Caco-2 (cell line): ENCODE measurements around the gene IGFN1. TPM values are rescaled to one million over a fixed set of nuclear protein-coding genes. Genes with fewer than 3 reads are reported as not detected.

ENCODE experiments used
- BruUV-seq: library from RNA; stranded (reverse); fragments of 400-500 nt; replicated peaks from 2 replicates; lab custom pipeline; 2021; lab: Mats Ljungman, UMichigan
- CTCF ChIA-PET: fragments of 300-600 bp; sonication (Branson Sonifier 250); formaldehyde crosslinking; loops from one replicate; lab custom pipeline; 2022; ENCODE audit warnings: antibody characterized with exemption; lab: Charles Lee
- POLR2A ChIA-PET: fragments of 300-600 bp; sonication (Branson Sonifier 250); formaldehyde crosslinking; loops from one replicate; lab custom pipeline; 2022; ENCODE audit warnings: antibody characterized with exemption; lab: Charles Lee
- DNase-seq, 2 experiments: peaks; one replicate each; pipeline versions ENCODE4 v3.0.0 to v3.0.0-alpha.2; 2020 to 2022
- H3K27me3 ChIP-seq: replicated peaks from 2 replicates; pipeline ENCODE4 v1.6.0; 2011; ENCODE audit warnings: low read length; ENCODE audit not compliant: control insufficient read depth, insufficient read depth
- H3K36me3 ChIP-seq: 2 replicates; pipeline ENCODE4 v1.5.1; 2011; ENCODE audit warnings: low read length; ENCODE audit not compliant: control insufficient read depth, insufficient read depth
- H3K4me1 ChIP-seq: fragments of 250-450 bp; sonication (Bioruptor Pico); 2 replicates; pipeline ENCODE4 v1.5.1; 2020; ENCODE audit warnings: mild to moderate bottlenecking
- H3K4me3 ChIP-seq: 2 replicates; pipeline ENCODE4 v1.5.1; 2011; ENCODE audit warnings: low read depth, mild to moderate bottlenecking, control low read depth, low read length
- H3K9me3 ChIP-seq: fragments of 250-450 bp; sonication (Bioruptor Pico); 2 replicates; pipeline ENCODE4 v1.5.1; 2020; ENCODE audit warnings: mild to moderate bottlenecking, moderate library complexity
- H3K27ac Mint-ChIP-seq: one replicate; pipeline ENCODE4 v1.8.0; 2022; ENCODE audit warnings: mixed read lengths; ENCODE audit not compliant: unreplicated experiment
- H3K27me3 Mint-ChIP-seq: one replicate; pipeline ENCODE4 v1.8.0; 2022; ENCODE audit warnings: mixed read lengths; ENCODE audit not compliant: insufficient read depth, unreplicated experiment
- H3K36me3 Mint-ChIP-seq: one replicate; pipeline ENCODE4 v1.8.0; 2022; ENCODE audit warnings: mild to moderate bottlenecking, mixed read lengths; ENCODE audit not compliant: insufficient read depth, unreplicated experiment
- H3K4me1 Mint-ChIP-seq: one replicate; pipeline ENCODE4 v1.8.0; 2022; ENCODE audit warnings: low read depth, mixed read lengths; ENCODE audit not compliant: unreplicated experiment
- H3K4me3 Mint-ChIP-seq: one replicate; pipeline ENCODE4 v1.8.0; 2022; ENCODE audit warnings: mild to moderate bottlenecking, moderate library complexity, mixed read lengths; ENCODE audit not compliant: unreplicated experiment
- H3K9me3 Mint-ChIP-seq: one replicate; pipeline ENCODE4 v1.8.0; 2022; ENCODE audit warnings: mixed read lengths; ENCODE audit not compliant: unreplicated experiment
- intact Hi-C: fragments of 100-400 bp; cut with micrococcal nuclease; formaldehyde crosslinking; loops from one replicate; pipeline ENCODE4 v1.10.0; 2022; ENCODE audit not compliant: unreplicated experiment
- total RNA-seq: library from RNA; stranded (reverse); gene quantifications from 2 replicates; pipeline ENCODE4 v1.2.3, GENCODE V29; 2022
- TF ChIP-seq, protein P1 (sequence below), 2 experiments: fragments of 200-600 bp in 1 of 2; IDR thresholded peaks; 1 replicate in 1 of 2; 2 replicates in 1 of 2; pipeline versions ENCODE4 v1.5.1 to v1.8.0; 2011 to 2022; ENCODE audit warnings: antibody characterized with exemption in 1 of 2, control low read depth in 1 of 2, inconsistent platforms in 1 of 2, low read depth in 1 of 2, low read length in 1 of 2, mild to moderate bottlenecking in 1 of 2, moderate library complexity in 1 of 2; ENCODE audit not compliant: insufficient read depth in 1 of 2, severe bottlenecking in 1 of 2, unreplicated experiment in 1 of 2

IGFN1 gene
- total RNA-seq, 1 experiment from 2014 or later: 0.23 TPM

DNA sequence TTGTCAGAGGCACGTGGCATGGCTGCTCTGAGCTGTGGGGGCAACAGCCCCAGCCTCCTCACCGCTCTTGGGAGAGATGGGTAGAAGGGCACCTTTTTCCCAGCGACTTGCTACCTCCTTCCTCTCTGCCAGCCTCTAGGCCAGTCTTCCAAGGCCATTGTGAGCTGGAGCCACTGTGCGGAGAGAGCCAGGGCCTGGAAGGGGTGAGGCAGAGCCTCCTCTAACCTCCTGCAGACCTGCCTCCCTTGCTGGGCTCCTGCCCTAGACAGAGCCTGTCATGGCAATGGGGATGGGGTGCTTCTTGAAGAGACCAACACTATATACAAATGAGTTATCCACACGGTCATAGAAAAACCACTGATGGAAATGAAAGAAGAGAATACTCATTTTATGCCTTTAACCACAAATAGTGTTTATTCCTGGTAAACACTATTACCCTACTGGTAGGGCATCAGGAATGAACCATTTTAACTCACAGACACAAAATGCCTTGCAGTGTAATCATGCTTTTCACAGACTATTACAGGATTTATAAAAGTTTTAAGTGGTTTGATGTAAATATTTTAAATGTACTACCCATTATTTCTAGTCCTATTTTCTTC lies 5.0 kb upstream of the IGFN1 start:
- intact Hi-C loops: loop anchor here (1.0 to 2.0 kb wide), 2 partner anchors 36 to 37 kb away; no protein-coding TSS in a partner anchor
- Histone ChIP-seq H3K36me3 (no peaks in the 10 kb centered on the region), H3K4me1 (no peaks in the 10 kb centered on the region), H3K4me3 (no peak overlapping the region), H3K9me3 (no peaks in the 10 kb centered on the region), H3K27me3 (no peaks in the 10 kb centered on the region; the same call in 1 of the 2 replicates)
- H3K27ac Mint-ChIP-seq: no peak overlapping the region
- H3K4me3 Mint-ChIP-seq: no peak overlapping the region
- H3K4me1 Mint-ChIP-seq: peaks cover 8% of the 10 kb centered on the region
- DNase-seq: no peak
- ChIA-PET POLR2A (no interaction called here), CTCF (interaction anchor here (0.8 to 1.8 kb wide), 2 partner anchors 32 to 36 kb away, joined by 3 to 6 read pairs; partner anchors contain the start of gene TMEM9)
- no peaks in the 10 kb centered on the region for H3K9me3 Mint-ChIP-seq
- BruUV-seq: no TSS peak
- H3K36me3 Mint-ChIP-seq: no peaks in the 10 kb centered on the region
- TF ChIP-seq, protein P1, sequence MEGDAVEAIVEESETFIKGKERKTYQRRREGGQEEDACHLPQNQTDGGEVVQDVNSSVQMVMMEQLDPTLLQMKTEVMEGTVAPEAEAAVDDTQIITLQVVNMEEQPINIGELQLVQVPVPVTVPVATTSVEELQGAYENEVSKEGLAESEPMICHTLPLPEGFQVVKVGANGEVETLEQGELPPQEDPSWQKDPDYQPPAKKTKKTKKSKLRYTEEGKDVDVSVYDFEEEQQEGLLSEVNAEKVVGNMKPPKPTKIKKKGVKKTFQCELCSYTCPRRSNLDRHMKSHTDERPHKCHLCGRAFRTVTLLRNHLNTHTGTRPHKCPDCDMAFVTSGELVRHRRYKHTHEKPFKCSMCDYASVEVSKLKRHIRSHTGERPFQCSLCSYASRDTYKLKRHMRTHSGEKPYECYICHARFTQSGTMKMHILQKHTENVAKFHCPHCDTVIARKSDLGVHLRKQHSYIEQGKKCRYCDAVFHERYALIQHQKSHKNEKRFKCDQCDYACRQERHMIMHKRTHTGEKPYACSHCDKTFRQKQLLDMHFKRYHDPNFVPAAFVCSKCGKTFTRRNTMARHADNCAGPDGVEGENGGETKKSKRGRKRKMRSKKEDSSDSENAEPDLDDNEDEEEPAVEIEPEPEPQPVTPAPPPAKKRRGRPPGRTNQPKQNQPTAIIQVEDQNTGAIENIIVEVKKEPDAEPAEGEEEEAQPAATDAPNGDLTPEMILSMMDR (IDR thresholded peaks at IDR 0.05; ENCODE audit: insufficient read depth in 1 of 2, low read depth in 1 of 2, low read length in 1 of 2, severe bottlenecking in 1 of 2, unreplicated experiment in 1 of 2): no peak
- peaks cover 3% of the 10 kb centered on the region for H3K27me3 Mint-ChIP-seq

DNA sequence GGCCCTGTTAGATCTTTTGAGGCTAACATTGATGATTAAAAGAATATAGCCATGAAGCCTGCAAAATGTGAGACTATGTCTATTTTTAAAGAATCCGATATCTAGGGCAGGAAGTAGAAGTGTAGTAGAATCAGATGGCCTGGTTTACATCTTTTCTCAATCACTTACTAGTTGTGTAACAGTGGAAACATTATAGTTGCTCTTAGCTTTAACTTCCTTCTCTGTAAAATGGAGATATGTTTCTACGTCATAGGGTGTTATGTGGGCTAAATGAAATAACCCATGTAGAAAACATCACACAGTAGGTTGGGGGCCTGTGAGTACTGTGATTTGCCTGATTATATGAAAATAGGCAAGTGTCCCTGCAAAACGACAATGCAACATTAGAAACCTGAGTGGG lies 4.4 kb upstream of the IGFN1 start:
- no peaks in the 10 kb centered on the region for H3K9me3 Mint-ChIP-seq
- no TSS peak for BruUV-seq
- no peak overlapping the region for H3K27ac Mint-ChIP-seq
- Histone ChIP-seq H3K9me3 (no peaks in the 10 kb centered on the region), H3K36me3 (no peaks in the 10 kb centered on the region), H3K4me3 (no peak overlapping the region), H3K27me3 (no peaks in the 10 kb centered on the region; the same call in 1 of the 2 replicates), H3K4me1 (no peaks in the 10 kb centered on the region)
- intact Hi-C loops: no loop called here
- peaks cover 8% of the 10 kb centered on the region for H3K4me1 Mint-ChIP-seq
- H3K27me3 Mint-ChIP-seq: peaks cover 3% of the 10 kb centered on the region
- ChIA-PET POLR2A (no interaction called here), CTCF (no interaction called here)
- H3K36me3 Mint-ChIP-seq: no peaks in the 10 kb centered on the region
- no peak for DNase-seq
- no peak overlapping the region for H3K4me3 Mint-ChIP-seq
- TF ChIP-seq, protein P1 (IDR thresholded peaks at IDR 0.05; ENCODE audit: insufficient read depth in 1 of 2, low read depth in 1 of 2, low read length in 1 of 2, severe bottlenecking in 1 of 2, unreplicated experiment in 1 of 2): no peak

DNA sequence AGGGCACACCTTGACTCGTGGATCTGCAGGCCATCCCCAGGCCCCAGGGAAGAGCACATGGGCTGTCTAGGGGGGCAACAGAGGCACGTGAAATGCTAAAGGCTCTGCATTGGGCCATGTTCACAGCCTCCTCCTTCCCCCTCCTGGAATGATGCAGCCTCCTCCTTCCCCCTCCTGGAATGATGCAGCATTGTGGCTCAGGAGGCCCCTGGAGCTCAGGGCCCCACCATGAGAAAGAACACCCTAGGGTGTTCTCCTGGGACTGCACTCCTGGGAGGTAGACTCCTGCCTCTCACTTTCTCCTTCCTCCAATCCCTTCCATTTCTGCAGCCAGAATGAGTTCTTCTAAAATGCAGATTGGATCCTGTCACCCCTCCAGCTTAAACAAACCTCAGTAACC lies 1.5 kb upstream of the IGFN1 start:
- TF ChIP-seq, protein P1 (IDR thresholded peaks at IDR 0.05; ENCODE audit: insufficient read depth in 1 of 2, low read depth in 1 of 2, low read length in 1 of 2, severe bottlenecking in 1 of 2, unreplicated experiment in 1 of 2): no peak
- no peak for DNase-seq
- H3K4me3 Mint-ChIP-seq: no peak overlapping the region
- POLR2A ChIA-PET: no interaction called here
- no peaks in the 10 kb centered on the region for H3K4me1 ChIP-seq
- H3K36me3 Mint-ChIP-seq: no peaks in the 10 kb centered on the region
- CTCF ChIA-PET: no interaction called here
- H3K36me3 ChIP-seq: no peaks in the 10 kb centered on the region
- intact Hi-C loops: no loop called here
- H3K9me3 Mint-ChIP-seq: no peaks in the 10 kb centered on the region
- H3K4me1 Mint-ChIP-seq: peaks cover 8% of the 10 kb centered on the region
- H3K27me3 ChIP-seq: no peaks in the 10 kb centered on the region; the same call in none of the 2 replicates
- H3K9me3 ChIP-seq: no peaks in the 10 kb centered on the region
- no TSS peak for BruUV-seq
- no peak overlapping the region for H3K27ac Mint-ChIP-seq
- H3K27me3 Mint-ChIP-seq: no peaks in the 10 kb centered on the region
- H3K4me3 ChIP-seq: no peak overlapping the region
